Neutrophil (primary cell): ENCODE measurements around the gene CST4.

Experiments used
- H3K27ac ChIP-seq: fragments of 200-600 bp; sonication (generic); 2 replicates; pipeline ENCODE4 v1.5.1; 2016; ENCODE audit warnings: mild to moderate bottlenecking, moderate library complexity
- H3K27me3 ChIP-seq: fragments of 200-600 bp; sonication (generic); 2 replicates; pipeline ENCODE4 v1.6.0; 2016; ENCODE audit warnings: mild to moderate bottlenecking
- H3K36me3 ChIP-seq: fragments of 200-600 bp; sonication (generic); 2 replicates; pipeline ENCODE4 v1.5.1; 2017
- H3K4me1 ChIP-seq, 2 experiments: fragments of 200-600 bp in 1 of 2; sonication (generic) in 1 of 2; 1 replicate in 1 of 2; 2 replicates in 1 of 2; pipeline versions ENCODE4 v1.5.1 to v1.6.1; 2013 to 2016; ENCODE audit warnings: low read depth in 1 of 2, low read length in 1 of 2, mild to moderate bottlenecking in 1 of 2, moderate library complexity in 1 of 2; ENCODE audit not compliant: control insufficient read depth in 1 of 2, insufficient read depth in 1 of 2
- H3K4me3 ChIP-seq, 2 experiments: fragments of 200-600 bp in 1 of 2; sonication (generic) in 1 of 2; 1 replicate in 1 of 2; 2 replicates in 1 of 2; pipeline ENCODE4 v1.5.1; 2013 to 2016; ENCODE audit warnings: low read depth in 1 of 2, low read length in 1 of 2, mild to moderate bottlenecking in 1 of 2, moderate library complexity in 1 of 2
- H3K9me3 ChIP-seq: fragments of 200-600 bp; sonication (generic); 2 replicates; pipeline ENCODE4 v1.5.1; 2016
- TF ChIP-seq, protein P1 (sequence below): fragments of 200-600 bp; sonication (generic); IDR thresholded peaks from 2 replicates; pipeline ENCODE4 v1.5.1; 2016; ENCODE audit warnings: antibody characterized with exemption

Gene CST4

GRCh38 chr20:23671479-23671878, 17.4 kb downstream of the CST4 start:
- Histone ChIP-seq H3K4me3 (no peak overlapping the region), H3K27ac (no peak overlapping the region), H3K27me3 (no peaks in the 10 kb centered on the region), H3K9me3 (no peaks in the 10 kb centered on the region), H3K36me3 (no peaks in the 10 kb centered on the region), H3K4me1 (no peaks in the 10 kb centered on the region)
- TF ChIP-seq, protein P1, sequence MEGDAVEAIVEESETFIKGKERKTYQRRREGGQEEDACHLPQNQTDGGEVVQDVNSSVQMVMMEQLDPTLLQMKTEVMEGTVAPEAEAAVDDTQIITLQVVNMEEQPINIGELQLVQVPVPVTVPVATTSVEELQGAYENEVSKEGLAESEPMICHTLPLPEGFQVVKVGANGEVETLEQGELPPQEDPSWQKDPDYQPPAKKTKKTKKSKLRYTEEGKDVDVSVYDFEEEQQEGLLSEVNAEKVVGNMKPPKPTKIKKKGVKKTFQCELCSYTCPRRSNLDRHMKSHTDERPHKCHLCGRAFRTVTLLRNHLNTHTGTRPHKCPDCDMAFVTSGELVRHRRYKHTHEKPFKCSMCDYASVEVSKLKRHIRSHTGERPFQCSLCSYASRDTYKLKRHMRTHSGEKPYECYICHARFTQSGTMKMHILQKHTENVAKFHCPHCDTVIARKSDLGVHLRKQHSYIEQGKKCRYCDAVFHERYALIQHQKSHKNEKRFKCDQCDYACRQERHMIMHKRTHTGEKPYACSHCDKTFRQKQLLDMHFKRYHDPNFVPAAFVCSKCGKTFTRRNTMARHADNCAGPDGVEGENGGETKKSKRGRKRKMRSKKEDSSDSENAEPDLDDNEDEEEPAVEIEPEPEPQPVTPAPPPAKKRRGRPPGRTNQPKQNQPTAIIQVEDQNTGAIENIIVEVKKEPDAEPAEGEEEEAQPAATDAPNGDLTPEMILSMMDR: no peak

DNA sequence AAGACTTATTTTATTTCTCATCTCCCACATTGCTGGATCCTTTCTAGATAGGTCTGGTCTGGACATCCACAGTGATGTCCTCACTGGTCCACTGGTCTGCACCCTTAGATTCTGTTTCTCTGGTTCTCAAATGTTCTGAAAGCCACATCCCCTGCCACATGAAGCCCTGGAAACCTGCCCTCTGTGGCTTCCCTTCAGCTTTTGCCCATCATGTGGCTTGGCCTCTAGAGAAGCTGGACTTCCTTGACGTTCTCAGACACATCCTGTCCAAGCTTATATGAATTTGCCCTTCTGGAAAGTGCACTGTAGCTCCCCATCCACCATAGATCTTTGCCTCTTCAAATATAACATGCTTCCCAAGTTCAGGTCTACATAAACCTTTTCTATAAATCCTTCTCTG, 18.5 kb downstream of the CST4 start:
- Histone ChIP-seq H3K4me3 (no peak overlapping the region), H3K4me1 (no peaks in the 10 kb centered on the region), H3K27ac (no peak overlapping the region), H3K27me3 (no peaks in the 10 kb centered on the region), H3K36me3 (no peaks in the 10 kb centered on the region), H3K9me3 (no peaks in the 10 kb centered on the region)
- TF ChIP-seq, protein P1: no peak

DNA sequence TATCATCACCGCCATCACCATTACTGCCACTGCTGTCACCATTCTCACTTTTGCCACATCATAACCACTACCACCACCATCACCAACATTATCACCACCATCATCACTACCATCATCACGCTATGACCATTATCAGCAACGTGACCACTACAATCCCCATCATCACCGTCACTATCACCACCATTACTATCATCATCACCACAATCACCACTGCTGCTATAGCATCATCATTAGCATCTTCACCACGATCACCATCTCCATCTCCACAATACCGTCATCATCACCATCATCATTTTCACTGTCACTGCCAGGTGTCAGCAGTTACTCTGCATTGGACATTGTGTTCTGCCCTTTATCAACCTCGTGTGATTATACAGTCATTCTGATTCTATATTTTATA, 19.0 kb downstream of the CST4 start:
- TF ChIP-seq, protein P1: no peak
- Histone ChIP-seq H3K9me3 (no peaks in the 10 kb centered on the region), H3K27ac (no peak overlapping the region), H3K36me3 (no peaks in the 10 kb centered on the region), H3K27me3 (no peaks in the 10 kb centered on the region), H3K4me1 (no peaks in the 10 kb centered on the region), H3K4me3 (no peak overlapping the region)

DNA sequence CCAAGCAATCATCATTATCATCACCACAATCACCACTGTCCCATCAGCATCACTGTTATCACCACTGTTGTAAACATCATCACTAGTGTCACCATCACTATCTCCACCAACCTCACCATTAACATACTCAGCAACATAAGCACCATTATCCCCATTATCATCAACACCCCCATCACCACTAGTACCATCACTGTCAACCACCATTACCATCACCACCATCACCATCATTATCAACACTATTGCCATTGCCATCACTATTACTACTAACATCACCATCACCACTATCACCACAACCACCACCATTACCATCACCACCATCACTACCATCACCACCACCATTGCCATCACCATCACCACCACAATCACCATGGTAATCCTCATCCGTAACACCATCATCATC, 19.5 kb downstream of the CST4 start:
- H3K36me3 ChIP-seq: no peaks in the 10 kb centered on the region
- H3K27me3 ChIP-seq: no peaks in the 10 kb centered on the region
- TF ChIP-seq, protein P1: no peak
- no peaks in the 10 kb centered on the region for H3K9me3 ChIP-seq
- H3K4me1 ChIP-seq: no peaks in the 10 kb centered on the region
- no peak overlapping the region for H3K4me3 ChIP-seq
- H3K27ac ChIP-seq: no peak overlapping the region

- H3K27ac ChIP-seq: no peak overlapping the region
- no peak overlapping the region for H3K4me3 ChIP-seq
- no peaks in the 10 kb centered on the region for H3K9me3 ChIP-seq
- no peaks in the 10 kb centered on the region for H3K27me3 ChIP-seq
- TF ChIP-seq, protein P1: peak; percentile 87
- H3K36me3 ChIP-seq: no peaks in the 10 kb centered on the region
- H3K4me1 ChIP-seq: no peaks in the 10 kb centered on the region
These were observed 20.3 kb downstream of the CST4 start for GRCh38 chr20:23668477-23668951.

GRCh38 chr20:23667666-23668065, 21.2 kb downstream of the CST4 start:
- H3K4me3 ChIP-seq: no peak overlapping the region
- H3K27me3 ChIP-seq: no peaks in the 10 kb centered on the region
- H3K9me3 ChIP-seq: no peaks in the 10 kb centered on the region
- no peaks in the 10 kb centered on the region for H3K36me3 ChIP-seq
- TF ChIP-seq, protein P1: no peak
- H3K4me1 ChIP-seq: no peaks in the 10 kb centered on the region
- no peak overlapping the region for H3K27ac ChIP-seq
